ENCODE data around the gene CLEC6A. TPM values are rescaled to one million over a fixed set of nuclear protein-coding genes. Genes with fewer than 3 reads are reported as not detected.
"Not testable (repeated sequence)": the region's sequence is repeated elsewhere in the genome, so short reads cannot be mapped to it uniquely, and the experiment has no call there.

Gene CLEC6A
- total RNA-seq = under 1 TPM in 1 of 10 donors, not detected in 9; 0.14 TPM
- not detected for polyA plus RNA-seq
- long read RNA-seq, donor 1 = 0 reads
- long read RNA-seq, donor 2 = 0 reads
- long read RNA-seq, donor 3 = 0 reads

DNA sequence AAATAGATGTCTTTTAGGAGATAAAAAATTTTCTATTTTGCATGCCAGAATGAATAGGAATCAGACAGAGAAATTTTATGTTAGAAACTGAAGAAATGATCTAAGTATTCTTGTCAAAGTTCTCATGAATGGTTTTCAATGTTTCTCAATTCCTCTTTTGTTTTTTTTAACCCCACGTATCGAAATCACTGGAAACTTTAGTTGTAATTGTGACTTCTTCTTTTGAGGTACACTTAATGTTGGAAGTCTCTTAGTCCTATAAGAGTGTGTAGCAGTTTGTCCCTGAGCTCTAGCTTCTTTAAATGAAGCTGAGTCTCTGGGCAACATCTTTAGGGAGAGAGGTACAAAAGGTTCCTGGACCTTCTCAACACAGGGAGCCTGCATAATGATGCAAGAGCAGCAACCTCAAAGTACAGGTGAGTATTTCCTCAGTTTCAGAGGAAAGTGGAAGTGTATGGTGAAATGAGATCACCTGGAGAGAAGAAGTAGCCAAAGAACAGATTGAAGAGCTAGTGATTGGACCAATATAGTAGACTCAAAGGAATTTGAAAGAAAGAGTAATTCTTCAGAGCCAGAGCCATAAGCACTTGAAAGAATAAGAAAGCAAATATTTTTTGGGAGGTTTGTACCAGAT lies at the start of gene CLEC6A:
Gene CLEC6A (plus strand): TSS at position 236 of the 634 bp plus-strand sequence. CDS start 150 bp downstream, at position 386.
- Histone ChIP-seq H3K4me3 (no peak within 1 kb of the TSS), H3K36me3 (no peaks in the 10 kb centered on the region), H3K9me3 (no peaks in the 10 kb centered on the region), H3K27ac (no peak within 1 kb of the TSS), H3K4me1 (peaks cover 0 to 19% (median 0%) of the 10 kb centered on the region in 9 donors), H3K27me3 (peaks cover 0 to 37% (median 9%) of the 10 kb centered on the region in 7 donors)
- 74 to 76% methylated on average over 2 of the region's 2 CpGs for WGBS, 2 donors
- TF ChIP-seq, protein P1, sequence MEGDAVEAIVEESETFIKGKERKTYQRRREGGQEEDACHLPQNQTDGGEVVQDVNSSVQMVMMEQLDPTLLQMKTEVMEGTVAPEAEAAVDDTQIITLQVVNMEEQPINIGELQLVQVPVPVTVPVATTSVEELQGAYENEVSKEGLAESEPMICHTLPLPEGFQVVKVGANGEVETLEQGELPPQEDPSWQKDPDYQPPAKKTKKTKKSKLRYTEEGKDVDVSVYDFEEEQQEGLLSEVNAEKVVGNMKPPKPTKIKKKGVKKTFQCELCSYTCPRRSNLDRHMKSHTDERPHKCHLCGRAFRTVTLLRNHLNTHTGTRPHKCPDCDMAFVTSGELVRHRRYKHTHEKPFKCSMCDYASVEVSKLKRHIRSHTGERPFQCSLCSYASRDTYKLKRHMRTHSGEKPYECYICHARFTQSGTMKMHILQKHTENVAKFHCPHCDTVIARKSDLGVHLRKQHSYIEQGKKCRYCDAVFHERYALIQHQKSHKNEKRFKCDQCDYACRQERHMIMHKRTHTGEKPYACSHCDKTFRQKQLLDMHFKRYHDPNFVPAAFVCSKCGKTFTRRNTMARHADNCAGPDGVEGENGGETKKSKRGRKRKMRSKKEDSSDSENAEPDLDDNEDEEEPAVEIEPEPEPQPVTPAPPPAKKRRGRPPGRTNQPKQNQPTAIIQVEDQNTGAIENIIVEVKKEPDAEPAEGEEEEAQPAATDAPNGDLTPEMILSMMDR (IDR thresholded peaks at IDR 0.05) = no peak
- intact Hi-C loops (cut with DNase I) = no loop called here
- ATAC-seq = no peak
- no peak for DNase-seq

DNA sequence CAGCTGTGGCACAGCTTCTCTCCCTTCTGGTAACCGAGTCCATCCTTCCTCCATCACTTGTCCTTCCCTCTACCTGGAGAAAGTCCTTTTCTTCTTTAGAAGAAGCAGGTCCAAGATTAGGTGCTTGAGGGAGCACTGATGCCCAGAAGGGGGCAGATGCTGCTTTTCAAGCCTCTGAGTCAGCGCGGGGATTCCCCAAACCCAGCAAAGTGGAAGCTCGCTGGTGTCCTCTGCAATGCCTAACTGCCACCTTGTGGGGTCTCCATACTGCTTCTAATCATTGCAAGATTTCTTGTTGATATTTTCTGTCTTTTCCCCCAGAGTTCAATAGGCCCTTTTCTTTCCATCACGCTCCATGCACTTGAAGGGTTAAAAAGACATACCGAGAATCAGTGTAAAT lies 36.2 kb upstream of the CLEC6A start:
- WGBS, 2 donors = no CpG with 5 or more reads among the region's 6 CpGs
- H3K4me3 ChIP-seq = not testable (repeated sequence)

DNA sequence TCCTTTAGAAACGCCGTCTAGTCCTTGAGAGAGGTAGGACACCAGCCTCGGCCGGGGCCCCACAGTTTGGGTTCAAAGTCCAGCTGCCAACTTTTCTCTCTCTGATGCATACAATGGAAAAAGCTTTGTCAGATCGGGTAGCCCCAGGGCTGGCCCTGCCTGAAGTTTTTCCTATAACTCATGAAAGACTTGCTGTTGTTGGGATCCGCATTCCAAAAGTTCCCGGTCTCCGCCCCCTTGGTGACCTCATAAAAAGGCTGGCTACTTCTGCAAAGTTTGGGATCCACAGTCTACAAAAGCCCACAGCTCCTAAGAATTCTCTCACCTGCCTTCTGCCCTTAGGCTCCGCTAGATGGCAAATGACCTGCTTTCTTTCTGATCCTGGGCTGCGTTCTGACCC lies 35.3 kb upstream of the CLEC6A start:
- no peaks in the 10 kb centered on the region for H3K9me3 ChIP-seq
- DNase-seq = no peak
- no peak overlapping the region for H3K4me3 ChIP-seq
- intact Hi-C loops (cut with DNase I) = no loop called here
- H3K27ac ChIP-seq = no peak overlapping the region
- ATAC-seq = no peak
- H3K4me1 ChIP-seq = no peaks in the 10 kb centered on the region
- TF ChIP-seq, protein P1 (IDR thresholded peaks at IDR 0.05) = no peak
- WGBS, 2 donors = no CpG with 5 or more reads among the region's 10 CpGs
- no peaks in the 10 kb centered on the region for H3K36me3 ChIP-seq
- H3K27me3 ChIP-seq = no peaks in the 10 kb centered on the region

More for the DNA sequence above, 36.2 kb upstream of the CLEC6A start:
- ATAC-seq; H3K9me3 ChIP-seq; H3K36me3 ChIP-seq; intact Hi-C loops (cut with DNase I); H3K4me1 ChIP-seq; H3K27me3 ChIP-seq; DNase-seq; H3K27ac ChIP-seq: not testable (repeated sequence)
- TF ChIP-seq, protein P1 (IDR thresholded peaks at IDR 0.05) = peak in 1 of 9 donors; percentile 21

DNA sequence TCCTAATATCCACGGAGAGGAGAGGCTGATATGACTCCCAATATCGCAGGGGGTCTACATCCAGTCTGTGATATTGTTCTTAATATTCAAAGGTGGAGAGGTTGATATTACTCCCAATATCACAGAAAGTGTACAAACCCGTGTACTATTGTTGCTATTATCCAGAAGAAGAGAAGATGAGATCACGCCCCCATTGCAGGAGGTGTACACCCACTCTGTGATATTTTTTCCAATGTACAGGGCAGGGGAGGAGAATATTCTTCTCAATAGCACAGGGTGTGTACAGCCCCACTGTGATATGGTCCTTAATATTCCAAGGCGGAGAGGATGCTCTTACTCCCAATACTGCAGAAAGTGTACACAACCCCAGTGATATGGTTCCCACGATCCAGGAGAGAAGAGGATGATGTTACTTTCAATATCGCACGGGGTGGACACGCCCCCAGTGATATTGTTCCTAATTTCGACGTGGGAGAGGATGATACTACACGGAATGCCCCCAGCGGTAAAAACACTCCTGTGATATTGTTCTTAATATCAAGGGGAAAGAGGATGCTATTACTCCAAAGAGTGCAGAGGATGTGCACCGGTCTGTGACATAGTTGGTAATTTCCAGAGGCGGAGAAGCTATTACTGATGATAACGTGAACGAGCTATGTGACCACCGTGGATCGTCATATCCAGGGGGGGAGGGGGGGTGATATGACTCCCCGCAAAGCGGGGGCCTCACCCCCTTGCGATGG lies 11.1 kb upstream of the CLEC6A start:
- H3K27ac ChIP-seq; H3K36me3 ChIP-seq; H3K4me3 ChIP-seq; DNase-seq; H3K27me3 ChIP-seq; intact Hi-C loops (cut with DNase I); H3K9me3 ChIP-seq; ATAC-seq; H3K4me1 ChIP-seq: not testable (repeated sequence)
- WGBS, 2 donors = 86 to 89% methylated on average over 22 of the region's 22 CpGs

All from heart right ventricle (tissue), 16 donors.